Activated CD8-positive, alpha-beta memory T cell treated with anti-CD3 and anti-CD28 coated beads for 4 hours (primary cell): ENCODE results near the gene RTL5.

ENCODE experiments used
- DNase-seq, 2 donors: peaks; one replicate each; pipeline ENCODE4 v3.0.0-alpha.2; 2020; ENCODE audit warnings: low read depth in 2 of 2

RTL5 gene

DNA sequence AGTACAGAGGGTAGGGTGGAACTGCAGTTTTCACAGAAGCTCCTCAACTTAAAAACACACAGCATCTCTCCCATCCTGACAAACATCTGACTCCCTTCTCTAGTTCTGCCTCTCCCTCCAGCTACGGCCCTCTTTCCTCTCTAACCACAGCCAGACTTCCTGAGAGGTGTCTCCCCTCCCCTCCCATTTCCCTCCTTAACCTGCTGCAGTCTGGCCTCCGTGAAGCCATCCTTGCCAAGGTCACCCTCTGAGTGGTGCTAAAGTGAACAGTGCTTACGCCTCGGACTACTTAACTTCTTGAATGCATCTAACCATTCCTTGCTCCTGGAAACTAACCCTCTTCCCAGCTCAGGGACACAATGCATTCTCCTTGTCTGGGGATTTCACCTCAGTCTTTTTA, 53.3 kb downstream of the RTL5 start:
- no peak for DNase-seq
